Measurements from ENCODE around the gene CYP1B1. TPM values are rescaled to one million over a fixed set of nuclear protein-coding genes. Genes with fewer than 3 reads are reported as not detected.

CYP1B1 gene
- total RNA-seq, 4 donors from 2014 or later = 10.7 to 19.6 (median 12.8) TPM

DNA sequence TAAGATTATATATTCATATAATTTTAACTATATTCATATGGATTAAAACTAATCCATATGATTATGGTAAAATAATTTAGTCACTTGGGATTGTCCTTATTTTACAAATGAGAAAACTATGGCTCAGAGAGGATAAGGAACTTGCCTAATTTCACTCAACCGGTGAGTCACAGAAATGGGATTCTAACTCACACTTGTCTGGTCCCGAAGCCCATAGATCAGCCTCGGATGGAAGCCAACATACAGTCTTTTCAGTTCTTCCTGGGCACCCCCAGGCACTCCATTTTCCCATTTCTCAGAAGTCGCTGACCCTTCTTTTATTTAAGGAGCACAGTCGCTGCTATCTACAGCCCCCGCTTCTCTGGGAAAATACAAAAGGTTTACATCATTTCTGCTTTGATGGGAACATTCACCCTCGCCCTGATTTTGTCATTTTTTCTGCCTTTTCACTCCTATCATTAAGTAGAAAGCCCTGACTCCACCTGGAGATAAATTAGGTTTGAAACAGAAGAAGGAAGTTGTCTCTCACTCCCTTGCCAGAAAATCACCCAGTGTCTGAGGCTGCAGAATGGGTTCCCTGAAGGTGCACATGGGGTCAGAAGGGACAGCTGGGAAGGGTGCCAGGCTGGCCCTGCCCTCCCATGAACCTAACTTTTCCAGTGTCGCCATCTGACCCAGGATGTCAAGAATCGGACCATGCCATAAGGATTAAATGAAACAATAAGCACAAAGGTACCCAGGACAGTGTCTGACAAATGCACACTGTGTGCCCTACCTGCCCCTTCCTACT is 36.6 kb downstream of the CYP1B1 start:
- 79% methylated on average over 9 of the region's 9 CpGs for WGBS

DNA sequence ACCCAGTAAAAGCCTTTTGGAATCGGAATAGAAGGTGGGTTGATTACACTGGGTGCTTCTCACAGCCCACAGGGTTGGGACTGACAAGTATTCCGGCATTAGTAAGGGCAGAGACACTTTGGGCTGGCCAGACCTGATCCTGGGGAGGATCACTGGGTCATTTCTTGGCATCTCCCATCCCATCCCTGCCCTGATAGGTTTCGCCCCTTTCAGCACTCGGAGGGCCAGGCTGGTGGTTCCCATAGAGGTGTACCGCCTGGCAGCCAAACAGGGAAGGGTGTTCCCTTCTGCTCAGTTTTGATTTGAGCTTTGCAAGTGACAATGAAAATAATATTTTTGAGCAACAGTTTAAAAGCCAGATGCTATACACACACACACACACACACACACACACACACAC is 37.3 kb downstream of the CYP1B1 start:
- H3K27ac ChIP-seq = peak overlapping the region; percentile 55
- peak overlapping the region; percentile 35 for H3K4me3 ChIP-seq
- WGBS = 69% methylated on average over 4 of the region's 5 CpGs

More for the DNA sequence above, 36.6 kb downstream of the CYP1B1 start:
- H3K4me3 ChIP-seq = no peak overlapping the region
- no peak overlapping the region for H3K27ac ChIP-seq
- TF ChIP-seq POLR2A (IDR thresholded peaks at IDR 0.05) = no peak
- no peak for TF ChIP-seq POLR2AphosphoS5 (IDR thresholded peaks at IDR 0.05)
- no peak for TF ChIP-seq EP300 (IDR thresholded peaks at IDR 0.05)
- TF ChIP-seq, protein P1, sequence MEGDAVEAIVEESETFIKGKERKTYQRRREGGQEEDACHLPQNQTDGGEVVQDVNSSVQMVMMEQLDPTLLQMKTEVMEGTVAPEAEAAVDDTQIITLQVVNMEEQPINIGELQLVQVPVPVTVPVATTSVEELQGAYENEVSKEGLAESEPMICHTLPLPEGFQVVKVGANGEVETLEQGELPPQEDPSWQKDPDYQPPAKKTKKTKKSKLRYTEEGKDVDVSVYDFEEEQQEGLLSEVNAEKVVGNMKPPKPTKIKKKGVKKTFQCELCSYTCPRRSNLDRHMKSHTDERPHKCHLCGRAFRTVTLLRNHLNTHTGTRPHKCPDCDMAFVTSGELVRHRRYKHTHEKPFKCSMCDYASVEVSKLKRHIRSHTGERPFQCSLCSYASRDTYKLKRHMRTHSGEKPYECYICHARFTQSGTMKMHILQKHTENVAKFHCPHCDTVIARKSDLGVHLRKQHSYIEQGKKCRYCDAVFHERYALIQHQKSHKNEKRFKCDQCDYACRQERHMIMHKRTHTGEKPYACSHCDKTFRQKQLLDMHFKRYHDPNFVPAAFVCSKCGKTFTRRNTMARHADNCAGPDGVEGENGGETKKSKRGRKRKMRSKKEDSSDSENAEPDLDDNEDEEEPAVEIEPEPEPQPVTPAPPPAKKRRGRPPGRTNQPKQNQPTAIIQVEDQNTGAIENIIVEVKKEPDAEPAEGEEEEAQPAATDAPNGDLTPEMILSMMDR (IDR thresholded peaks at IDR 0.05) = no peak
- H3K4me1 ChIP-seq = peaks cover 11% of the 10 kb centered on the region
- no peaks in the 10 kb centered on the region for H3K9me3 ChIP-seq
- H3K36me3 ChIP-seq = no peaks in the 10 kb centered on the region
- H3K27me3 ChIP-seq = peaks cover 19% of the 10 kb centered on the region
- no peak for DNase-seq (ENCODE audit: low spot score in 2 of 2)

DNA sequence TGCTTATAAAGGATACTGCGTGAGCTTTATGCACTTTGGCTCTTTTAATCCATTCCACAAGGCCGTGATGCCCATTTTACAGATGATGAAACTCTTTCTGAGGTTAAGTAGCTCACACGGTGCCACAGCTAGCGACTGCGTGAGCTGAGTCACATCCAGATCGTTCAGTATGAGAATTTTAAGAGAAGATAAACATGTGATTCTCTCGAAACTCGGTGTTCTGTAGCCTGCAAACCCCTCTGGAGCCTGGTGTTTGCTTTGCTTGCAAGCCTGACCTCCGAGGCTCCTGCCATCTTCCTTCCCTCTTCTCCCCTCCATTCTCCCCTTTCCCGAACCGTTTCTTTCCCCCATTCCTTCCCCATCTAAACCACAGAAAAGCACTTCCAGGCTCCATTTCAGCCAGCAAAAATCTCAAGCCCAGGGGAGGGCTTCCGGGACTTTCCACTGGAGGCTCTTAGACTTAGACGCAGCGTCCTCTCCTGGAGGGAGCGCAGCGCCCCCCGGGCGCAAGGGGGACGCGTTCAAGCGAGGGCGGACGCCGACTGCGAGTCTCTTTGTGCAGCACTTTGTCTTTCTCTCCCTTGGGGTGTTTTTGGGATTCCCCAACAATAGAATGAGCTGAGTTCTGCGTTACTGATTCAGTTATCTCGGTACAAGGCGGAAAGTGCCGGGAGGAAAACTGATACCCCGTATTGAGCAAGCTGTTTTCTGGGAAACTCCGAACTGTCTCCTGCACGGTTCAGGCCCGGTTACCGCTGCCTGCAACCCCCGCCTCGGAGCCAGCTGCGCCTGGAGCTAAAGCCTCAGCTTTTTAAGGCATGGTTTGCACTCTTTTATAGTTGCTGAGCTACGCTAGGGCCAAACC is 38.0 kb downstream of the CYP1B1 start:
- H3K36me3 ChIP-seq = no peaks in the 10 kb centered on the region
- H3K9me3 ChIP-seq = no peaks in the 10 kb centered on the region
- H3K4me3 ChIP-seq = peak overlapping the region; percentile 35
- WGBS = 15% methylated on average over 37 of the region's 38 CpGs
- H3K4me1 ChIP-seq = peaks cover 11% of the 10 kb centered on the region
- TF ChIP-seq, protein P1 (IDR thresholded peaks at IDR 0.05) = peak in 1 of 2 donors; percentile 15
- TF ChIP-seq POLR2A (IDR thresholded peaks at IDR 0.05) (no peak), EP300 (IDR thresholded peaks at IDR 0.05) (no peak), POLR2AphosphoS5 (IDR thresholded peaks at IDR 0.05) (no peak)
- H3K27me3 ChIP-seq = peaks cover 19% of the 10 kb centered on the region
- DNase-seq (ENCODE audit: low spot score in 2 of 2) = no peak
- H3K27ac ChIP-seq = peak overlapping the region; percentile 55

More for the DNA sequence above, 37.3 kb downstream of the CYP1B1 start:
- H3K9me3 ChIP-seq = no peaks in the 10 kb centered on the region
- peaks cover 11% of the 10 kb centered on the region for H3K4me1 ChIP-seq
- peaks cover 19% of the 10 kb centered on the region for H3K27me3 ChIP-seq
- DNase-seq (ENCODE audit: low spot score in 2 of 2) = no peak
- no peaks in the 10 kb centered on the region for H3K36me3 ChIP-seq
- no peak for TF ChIP-seq POLR2AphosphoS5 (IDR thresholded peaks at IDR 0.05)
- TF ChIP-seq POLR2A (IDR thresholded peaks at IDR 0.05) = no peak
- TF ChIP-seq, protein P1 (IDR thresholded peaks at IDR 0.05) = no peak
- no peak for TF ChIP-seq EP300 (IDR thresholded peaks at IDR 0.05)

DNA sequence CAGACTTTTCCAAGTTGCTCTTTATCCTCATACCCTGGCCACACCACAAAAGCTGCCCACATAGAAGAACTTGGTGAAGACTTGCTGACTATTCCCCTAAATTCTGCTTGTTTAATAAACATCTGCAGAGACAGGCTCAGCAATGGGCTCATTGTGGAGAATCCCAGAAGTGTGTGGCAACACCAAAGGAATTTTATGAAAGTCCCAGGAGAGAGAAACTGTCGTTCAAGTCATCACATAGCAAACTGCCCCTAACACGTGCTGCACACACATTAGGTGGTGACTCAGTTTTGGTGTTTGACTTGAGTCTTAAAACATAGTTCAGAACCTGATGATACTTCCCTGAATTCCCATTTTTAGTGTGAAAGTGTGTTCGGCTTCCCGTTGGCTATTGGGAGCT is 38.6 kb downstream of the CYP1B1 start:
- H3K27ac ChIP-seq = peak overlapping the region; percentile 55
- TF ChIP-seq, protein P1 (IDR thresholded peaks at IDR 0.05) = no peak
- TF ChIP-seq POLR2A (IDR thresholded peaks at IDR 0.05) = no peak
- H3K9me3 ChIP-seq = no peaks in the 10 kb centered on the region
- H3K4me3 ChIP-seq = no peak overlapping the region
- DNase-seq (ENCODE audit: low spot score in 2 of 2) = no peak
- 72% methylated on average over 4 of the region's 4 CpGs for WGBS
- H3K27me3 ChIP-seq = peaks cover 19% of the 10 kb centered on the region
- no peaks in the 10 kb centered on the region for H3K36me3 ChIP-seq
- peaks cover 11% of the 10 kb centered on the region for H3K4me1 ChIP-seq

DNA sequence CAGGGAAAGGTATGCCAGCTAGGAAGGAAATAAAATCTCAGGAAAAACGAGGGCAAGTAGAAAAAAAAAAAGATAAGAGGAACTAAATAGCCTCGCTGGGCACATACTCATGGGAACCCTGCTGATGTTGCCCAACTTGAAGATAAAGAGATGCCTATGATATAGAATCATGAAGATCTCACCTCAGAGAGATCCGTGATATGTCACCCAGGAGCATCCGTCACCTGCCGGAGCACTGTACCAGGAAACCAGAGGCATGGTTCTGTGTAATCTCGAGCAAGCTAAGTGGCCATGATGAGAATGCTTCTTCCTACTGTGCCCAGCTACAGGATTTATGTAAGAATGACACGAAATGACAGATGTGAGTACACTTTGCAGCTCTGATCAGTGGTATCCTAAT is 40.0 kb downstream of the CYP1B1 start:
- Histone ChIP-seq H3K27ac (no peak overlapping the region), H3K9me3 (no peaks in the 10 kb centered on the region), H3K4me1 (peaks cover 11% of the 10 kb centered on the region), H3K36me3 (no peaks in the 10 kb centered on the region), H3K27me3 (peaks cover 19% of the 10 kb centered on the region), H3K4me3 (no peak overlapping the region)
- WGBS = 87% methylated on average over 7 of the region's 7 CpGs
- no peak for TF ChIP-seq EP300 (IDR thresholded peaks at IDR 0.05)
- TF ChIP-seq, protein P1 (IDR thresholded peaks at IDR 0.05) = no peak
- no peak for TF ChIP-seq POLR2A (IDR thresholded peaks at IDR 0.05)
- TF ChIP-seq POLR2AphosphoS5 (IDR thresholded peaks at IDR 0.05) = no peak
- DNase-seq (ENCODE audit: low spot score in 2 of 2) = no peak

Data from suprapubic skin (tissue), 4 donors.